ENCODE measurements around the gene CFAP77. TPM values are rescaled to one million over a fixed set of nuclear protein-coding genes. Genes with fewer than 3 reads are reported as not detected.

The CFAP77 gene
- total and polyA plus RNA-seq, 2 of the 8 experiments (the other 6 are each of a cell fraction or from before 2014, with no cell fraction given): 0.63 to 0.97 TPM

- no peaks in the 10 kb centered on the region for H4K20me1 ChIP-seq (replicated peaks in 1 of 2; ENCODE audit: control insufficient read depth in 1 of 2, insufficient read depth in 2 of 2, low read length in 2 of 2)
- H3K36me3 ChIP-seq (ENCODE audit: control insufficient read depth in 2 of 4, insufficient read depth in 4 of 4, low read length in 3 of 4): no peaks in the 10 kb centered on the region
- no peak overlapping the region for H2BK5ac ChIP-seq (ENCODE audit: low read depth, low read length)
- no peaks in the 10 kb centered on the region; a peak in 1 of 7 replicates for H3K27me3 ChIP-seq (replicated peaks in 1 of 4; ENCODE audit: control insufficient read depth in 3 of 4, extremely low read depth in 1 of 4, insufficient read depth in 3 of 4, low read length in 3 of 4)
- no peak overlapping the region for H4K91ac ChIP-seq (replicated peaks; ENCODE audit: insufficient read length, low read length)
- H3K9me3 ChIP-seq (ENCODE audit: insufficient read depth in 2 of 2, low read depth in 1 of 2, low read length in 1 of 2): no peaks in the 10 kb centered on the region
- no peak overlapping the region for H3K4me2 ChIP-seq (ENCODE audit: insufficient read depth in 1 of 2, low read depth in 2 of 2, low read length in 2 of 2)
- FAIRE-seq: no peak
- H3K79me2 ChIP-seq (ENCODE audit: control insufficient read depth in 1 of 2, insufficient read depth in 2 of 2, low read length in 2 of 2): no peaks in the 10 kb centered on the region
- CTCF ChIA-PET (ENCODE audit: partially characterized antibody): interaction anchor here (1.3 to 9.6 kb wide), 3 partner anchors 16 to 61 kb away, joined by 4 to 93 read pairs (median 4); no protein-coding TSS in a partner anchor
- H2BK12ac ChIP-seq (ENCODE audit: low read depth, low read length): no peak overlapping the region
- H3K79me1 ChIP-seq (ENCODE audit: low read depth, low read length): no peaks in the 10 kb centered on the region
- H2BK15ac ChIP-seq (ENCODE audit: low read length): no peak overlapping the region
- no peak overlapping the region for H3K23ac ChIP-seq (ENCODE audit: insufficient read length)
- WGBS, 2 experiments (ENCODE audit: extremely low coverage in 1 of 2, insufficient coverage in 1 of 2, insufficient read length in 1 of 2, insufficient replicate concordance in 2 of 2, low coverage in 1 of 2, low lambda C conversion rate in 2 of 2, missing lambda C conversion rate in 1 of 2): 91% methylated on average over 15 of the region's 15 CpGs; no CpG with 5 or more reads in 1 of the 2 experiments
- H3K56ac ChIP-seq (replicated peaks; ENCODE audit: insufficient read length, low read depth, low read length): no peak overlapping the region
- no peak overlapping the region for H2AFZ ChIP-seq (ENCODE audit: low read length)
- no peak overlapping the region for H2BK20ac ChIP-seq (ENCODE audit: low read length)
- H3K14ac ChIP-seq (ENCODE audit: insufficient read length): no peak overlapping the region
- H3K4me1 ChIP-seq (replicated peaks in 1 of 4; ENCODE audit: control insufficient read depth in 3 of 4, insufficient read depth in 4 of 4, low read length in 3 of 4): no peaks in the 10 kb centered on the region
- H2BK120ac ChIP-seq (replicated peaks; ENCODE audit: low read depth, low read length): no peak overlapping the region
- H3K4ac ChIP-seq (replicated peaks; ENCODE audit: insufficient read length, low read depth, low read length): no peak overlapping the region
- no peak overlapping the region for H4K5ac ChIP-seq (ENCODE audit: insufficient read length, low read depth, low read length)
- no peaks in the 10 kb centered on the region; the same call in 1 of the 2 replicates for H3K23me2 ChIP-seq (ENCODE audit: low read depth, low read length)
- no peak overlapping the region for H3K9ac ChIP-seq (replicated peaks in 1 of 4; ENCODE audit: extremely low read depth in 1 of 4, low read depth in 3 of 4, low read length in 3 of 4)
- no peak overlapping the region for H3K18ac ChIP-seq (ENCODE audit: extremely low read depth, low read length)
- DNase-seq (ENCODE audit: low read depth in 1 of 2, low spot score in 2 of 2): no peak
- no peak overlapping the region for H4K8ac ChIP-seq (ENCODE audit: extremely low read depth, insufficient read depth, low read length)
- H2AK5ac ChIP-seq (ENCODE audit: low read depth, low read length): no peak overlapping the region
- H3K4me3 ChIP-seq (ENCODE audit: extremely low read depth in 1 of 4, insufficient read depth in 2 of 4, low read depth in 3 of 4, low read length in 4 of 4): no peak overlapping the region
- POLR2A ChIA-PET (ENCODE audit: partially characterized antibody): no interaction called here
- no peak overlapping the region for H3K27ac ChIP-seq (ENCODE audit: low read depth, low read length)
- TF ChIP-seq CBX5 (IDR thresholded peaks at IDR 0.05; ENCODE audit: low read depth, low read length) (no peak), CREB1 (IDR thresholded peaks at IDR 0.05) (no peak), GABPA (IDR thresholded peaks at IDR 0.05; ENCODE audit: borderline replicate concordance, insufficient read depth, low read length) (no peak), NRF1 (IDR thresholded peaks at IDR 0.05; ENCODE audit: low read depth, low read length) (no peak), POU5F1 (IDR thresholded peaks at IDR 0.05; ENCODE audit: low read depth, low read length) (no peak), PHF8 (conservative IDR thresholded peaks at IDR 0.05; ENCODE audit: low read depth, low read length) (no peak), ATF2 (IDR thresholded peaks at IDR 0.05; ENCODE audit: low read length) (no peak), CHD1 (IDR thresholded peaks at IDR 0.05; ENCODE audit: low read depth, low read length) (no peak), BCL11A (IDR thresholded peaks at IDR 0.05; ENCODE audit: low read depth in 2 of 2, low read length in 2 of 2) (no peak), E2F6 (IDR thresholded peaks at IDR 0.05) (no peak), RAD21 (IDR thresholded peaks at IDR 0.05 in 1 of 2, conservative IDR thresholded peaks at IDR 0.05 in 1 of 2; ENCODE audit: low read depth in 2 of 2, low read length in 2 of 2) (no peak), MAFK (IDR thresholded peaks at IDR 0.05; ENCODE audit: low read depth, low read length) (no peak)
These were observed 103.4 kb downstream of the CFAP77 start for GRCh38 chr9:132513416-132513815.

All from H1 (cell line).